GM12874 (cell line): ENCODE measurements around the gene SPOCD1.

Experiments
- TF ChIP-seq, protein P1 (sequence below): IDR thresholded peaks from 2 replicates; pipeline ENCODE4 v1.5.1; 2011; ENCODE audit warnings: low read depth, mild to moderate bottlenecking, control low read depth, low read length, moderate library complexity; ENCODE audit not compliant: insufficient read depth

SPOCD1 gene

DNA sequence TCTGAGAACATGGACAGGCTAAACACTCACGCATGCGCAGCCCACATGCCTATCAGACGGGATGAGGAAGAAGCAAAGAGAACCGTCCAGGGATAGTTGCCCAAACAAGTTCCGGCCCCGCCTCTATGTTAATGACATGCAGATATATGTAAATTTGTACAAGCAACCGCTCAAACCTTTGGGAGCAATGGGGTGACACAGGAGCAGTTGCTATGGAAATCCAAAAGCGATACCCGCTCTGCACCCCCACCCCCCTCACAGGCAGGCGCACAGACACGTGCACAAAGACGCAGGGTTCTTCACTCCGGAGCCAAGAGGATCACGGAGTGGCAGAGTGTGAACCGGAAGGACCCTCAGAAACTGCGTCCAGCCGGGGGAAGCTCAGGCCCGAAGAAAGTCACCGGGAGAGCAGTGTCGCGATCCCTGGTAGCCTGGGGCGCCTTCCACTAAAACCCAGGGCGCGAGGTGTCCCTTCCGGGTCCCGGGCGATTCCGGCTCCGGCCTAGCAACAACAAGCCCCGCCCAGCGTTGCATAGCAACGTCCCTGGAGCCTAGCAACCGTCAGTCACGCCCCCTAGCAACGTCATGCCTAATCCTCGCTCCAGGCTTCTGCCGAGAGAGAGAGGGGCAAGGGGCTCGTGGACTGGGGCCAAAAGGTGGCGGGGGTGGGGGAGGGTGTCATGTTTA is 27.5 kb downstream of the SPOCD1 start:
- TF ChIP-seq, protein P1, sequence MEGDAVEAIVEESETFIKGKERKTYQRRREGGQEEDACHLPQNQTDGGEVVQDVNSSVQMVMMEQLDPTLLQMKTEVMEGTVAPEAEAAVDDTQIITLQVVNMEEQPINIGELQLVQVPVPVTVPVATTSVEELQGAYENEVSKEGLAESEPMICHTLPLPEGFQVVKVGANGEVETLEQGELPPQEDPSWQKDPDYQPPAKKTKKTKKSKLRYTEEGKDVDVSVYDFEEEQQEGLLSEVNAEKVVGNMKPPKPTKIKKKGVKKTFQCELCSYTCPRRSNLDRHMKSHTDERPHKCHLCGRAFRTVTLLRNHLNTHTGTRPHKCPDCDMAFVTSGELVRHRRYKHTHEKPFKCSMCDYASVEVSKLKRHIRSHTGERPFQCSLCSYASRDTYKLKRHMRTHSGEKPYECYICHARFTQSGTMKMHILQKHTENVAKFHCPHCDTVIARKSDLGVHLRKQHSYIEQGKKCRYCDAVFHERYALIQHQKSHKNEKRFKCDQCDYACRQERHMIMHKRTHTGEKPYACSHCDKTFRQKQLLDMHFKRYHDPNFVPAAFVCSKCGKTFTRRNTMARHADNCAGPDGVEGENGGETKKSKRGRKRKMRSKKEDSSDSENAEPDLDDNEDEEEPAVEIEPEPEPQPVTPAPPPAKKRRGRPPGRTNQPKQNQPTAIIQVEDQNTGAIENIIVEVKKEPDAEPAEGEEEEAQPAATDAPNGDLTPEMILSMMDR, result no peak

DNA sequence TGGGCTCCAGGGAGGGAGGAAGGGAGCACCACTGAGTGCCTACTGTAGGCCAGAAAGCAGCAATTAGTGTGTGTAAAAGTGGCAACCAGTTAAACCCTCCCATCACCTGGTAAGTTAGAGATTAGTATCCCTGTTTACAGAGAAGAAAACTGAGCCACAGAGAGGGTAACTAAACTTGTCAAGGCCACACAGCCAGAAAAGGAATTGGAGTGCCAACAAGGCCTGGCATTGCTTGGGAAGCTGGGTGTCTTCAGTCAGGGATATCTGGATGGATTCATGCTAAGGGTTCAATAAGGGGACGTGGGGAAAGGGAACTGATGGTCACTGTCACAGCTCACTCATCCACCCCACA is 28.1 kb downstream of the SPOCD1 start:
- TF ChIP-seq, protein P1, result no peak

DNA sequence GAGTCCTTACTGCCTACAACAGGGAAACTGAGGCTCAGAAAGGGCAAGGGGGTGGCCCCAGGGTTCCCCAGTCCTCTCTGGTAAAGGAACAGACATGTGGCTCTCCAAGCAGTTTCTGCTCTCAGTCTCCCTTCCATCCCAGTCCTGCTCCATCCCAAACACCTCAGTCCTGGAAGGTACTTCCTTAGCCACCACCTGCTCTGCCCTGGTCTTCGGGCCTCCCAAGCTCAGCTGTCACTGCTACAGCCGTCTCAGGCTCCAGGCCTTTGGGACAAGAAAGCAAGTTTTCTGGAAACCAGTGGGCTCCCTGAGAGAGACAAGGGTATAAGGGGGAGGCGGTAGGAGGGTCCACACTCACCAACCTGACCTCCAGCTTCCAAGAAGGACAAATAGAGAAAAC is 28.6 kb downstream of the SPOCD1 start:
- TF ChIP-seq, protein P1, result no peak

DNA sequence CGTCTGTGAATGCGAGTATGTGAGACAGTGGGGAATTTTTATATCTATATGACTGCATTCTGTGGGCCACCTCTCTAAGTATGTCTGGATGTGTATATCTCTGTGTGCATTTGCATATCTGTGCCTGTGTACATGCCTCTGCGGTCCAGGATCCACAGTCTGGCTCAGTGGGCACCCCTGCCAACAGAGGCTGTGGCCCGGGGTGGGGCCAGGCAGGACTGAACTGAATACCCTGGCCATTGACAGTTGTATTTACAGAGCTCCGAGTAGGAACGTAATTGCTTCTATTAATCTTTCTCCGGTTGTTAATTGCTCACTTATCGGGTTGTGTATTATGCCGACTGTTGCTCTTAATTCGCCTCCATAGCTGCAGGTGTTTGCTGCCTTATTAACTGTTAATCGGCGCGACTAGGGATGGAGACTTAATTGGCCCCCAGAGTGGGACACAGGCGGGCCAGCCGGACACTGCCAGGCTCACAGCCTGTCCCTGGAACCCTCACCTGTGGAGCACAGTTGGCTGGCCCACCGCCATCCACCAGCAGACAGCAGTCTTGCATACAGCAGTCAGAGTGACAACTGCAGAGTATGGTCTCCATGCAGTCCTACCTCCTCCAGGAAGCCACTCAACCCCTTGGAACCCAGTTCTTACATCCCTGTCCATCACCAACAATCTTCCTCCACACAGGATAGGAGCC is 29.3 kb downstream of the SPOCD1 start:
- TF ChIP-seq, protein P1, result no peak

DNA sequence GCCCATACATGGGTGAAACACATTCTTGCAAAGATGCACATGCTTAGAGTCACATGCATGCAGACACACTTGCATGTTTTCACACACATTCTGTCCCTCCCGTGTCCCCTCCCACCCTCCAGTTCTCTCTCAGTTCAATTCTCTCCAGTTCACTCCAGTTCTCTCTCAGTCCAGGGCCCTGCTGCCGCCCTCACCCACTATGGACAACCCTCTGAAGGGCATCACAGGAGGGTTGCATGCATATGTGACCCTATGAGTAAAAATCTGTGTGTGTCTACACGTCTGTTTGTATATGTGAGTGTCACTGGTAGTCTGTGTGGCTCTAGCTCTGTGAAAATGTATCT is 29.9 kb downstream of the SPOCD1 start:
- TF ChIP-seq, protein P1, result no peak

DNA sequence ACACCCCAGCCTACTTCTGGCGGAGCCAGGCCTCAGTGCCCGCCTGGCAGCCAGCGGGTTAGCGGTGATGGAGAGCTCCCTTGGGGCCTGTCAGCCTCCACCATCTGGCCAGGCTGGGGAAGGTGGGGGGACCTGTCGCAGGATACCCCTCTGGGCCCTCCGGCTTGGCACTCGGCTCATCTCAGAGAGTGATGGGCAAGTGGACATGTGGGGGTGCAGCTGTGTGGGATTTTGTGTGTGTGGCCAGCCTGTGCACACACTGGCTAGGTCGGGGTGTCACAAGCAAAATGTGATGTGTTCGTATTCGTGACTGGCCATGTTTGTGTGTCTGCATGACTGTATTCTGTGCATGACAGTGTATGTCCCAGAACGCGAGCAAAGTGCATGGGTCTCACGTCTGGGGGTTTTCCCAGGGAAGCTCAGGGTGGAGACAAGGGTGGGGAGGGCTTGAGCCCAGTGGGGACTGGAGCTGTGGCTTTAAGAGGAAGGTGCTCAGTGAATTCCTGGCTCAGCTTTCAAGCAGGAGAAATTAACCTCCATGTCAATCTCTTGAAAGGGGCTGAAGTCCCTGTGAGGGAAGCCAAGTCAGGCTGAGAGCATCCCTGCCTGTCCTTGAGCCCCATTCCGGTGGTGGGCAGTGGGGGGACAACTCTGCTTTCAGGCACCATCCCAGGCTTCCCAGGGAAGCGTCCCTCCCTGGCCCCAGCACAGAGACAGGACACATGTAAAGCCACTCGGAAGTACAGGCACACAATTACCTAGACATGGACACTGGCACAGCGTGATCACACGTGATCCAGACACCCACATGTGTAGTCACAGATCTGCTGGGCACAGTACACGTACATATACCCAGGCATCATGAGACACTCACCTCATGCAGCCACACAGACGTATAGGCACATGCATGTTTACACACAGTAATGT is 30.5 kb downstream of the SPOCD1 start:
- TF ChIP-seq, protein P1, result no peak

DNA sequence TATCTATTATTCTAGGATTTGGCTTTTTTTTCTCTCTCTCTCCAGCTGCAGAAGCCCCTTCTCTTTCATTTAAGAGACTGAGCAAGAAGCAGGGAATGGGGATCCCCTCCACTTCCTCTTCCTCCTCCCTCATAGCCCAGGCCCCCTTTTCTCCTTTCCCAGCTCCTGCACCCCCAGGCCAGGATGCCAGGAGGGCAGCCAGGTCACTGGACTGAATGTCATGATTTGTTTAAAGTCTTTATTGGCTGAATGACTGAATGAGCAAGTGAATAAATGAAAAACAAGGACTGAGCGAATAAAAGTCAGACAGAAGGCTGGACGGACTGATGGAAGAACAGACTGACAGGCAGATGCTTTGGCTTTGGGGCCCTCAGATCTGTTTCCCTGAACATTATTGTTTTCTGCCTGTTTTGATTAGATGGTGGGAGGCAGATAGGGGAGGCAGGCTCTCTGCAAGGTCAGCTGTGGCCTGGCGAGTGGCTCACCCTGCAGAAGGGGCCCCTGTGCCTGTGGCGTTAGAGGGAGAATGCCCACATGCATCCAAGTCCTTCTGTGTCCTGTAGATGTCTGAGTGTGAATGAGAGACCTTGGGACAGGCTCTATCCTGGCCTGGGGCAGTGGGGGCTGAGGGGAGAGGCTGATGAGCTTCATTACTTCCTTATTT is 31.3 kb downstream of the SPOCD1 start:
- TF ChIP-seq, protein P1, result no peak
